ENCODE data around the gene DBF4B. TPM values are rescaled to one million over a fixed set of nuclear protein-coding genes. Genes with fewer than 3 reads are reported as not detected.
"Not testable (repeated sequence)": the region's sequence is repeated elsewhere in the genome, so short reads cannot be mapped to it uniquely, and the experiment has no call there.

Gene DBF4B
- total and polyA plus RNA-seq, 2 of the 13 experiments (the other 11 are each of a cell fraction or from before 2014, with no cell fraction given): 11.7 to 13.2 TPM

- TF ChIP-seq SOX6 (IDR thresholded peaks at IDR 0.05): no peak
- TF ChIP-seq SOX6 (CRISPR knock-in tag; IDR thresholded peaks at IDR 0.05): no peak
- TF ChIP-seq ZBTB49 (CRISPR knock-in tag; IDR thresholded peaks at IDR 0.05; ENCODE audit: borderline replicate concordance): no peak
Observed at GRCh38 chr17:44745301-44745700, 36.8 kb downstream of the DBF4B start (continued).

DNA sequence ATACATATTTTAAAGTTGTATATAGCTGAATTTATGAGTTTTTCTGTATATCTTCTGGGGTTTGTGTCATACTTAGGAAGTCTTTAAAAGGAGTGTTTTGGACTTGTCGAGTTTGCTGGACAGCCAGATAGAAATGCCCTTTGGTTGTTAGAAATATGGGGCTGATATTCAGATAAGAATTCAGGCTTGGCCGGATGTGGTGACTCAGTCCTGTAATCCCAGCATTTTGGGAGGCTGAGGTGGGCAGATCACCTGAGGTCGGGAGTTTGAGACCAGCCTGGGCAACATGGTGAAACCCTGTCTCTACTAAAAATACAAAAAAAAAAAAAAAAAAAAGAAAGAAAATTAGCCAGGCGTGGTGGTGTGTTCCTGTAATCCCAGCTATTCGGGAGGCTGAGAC is 37.3 kb downstream of the DBF4B start:
- CTCF ChIA-PET (ENCODE audit: low intra/inter-chr PET ratio, low total read pairs); in situ Hi-C loops (cut with HindIII; ENCODE audit: extremely low pct_ligation_motif_present, low pct_unique_long_range_greater_than_20kb); BruUV-seq (replicated peaks); H3K27me3 ChIP-seq (ENCODE audit: control insufficient read depth in 1 of 2, insufficient read depth in 2 of 2, low read length in 2 of 2); H3K27ac ChIP-seq (ENCODE audit: extremely low read length, insufficient read depth, low read length); H3K9ac ChIP-seq (ENCODE audit: insufficient read depth, low read depth, low read length); H3K9me3 ChIP-seq (ENCODE audit: low read length); H2AFZ ChIP-seq (ENCODE audit: low read length); H4K20me1 ChIP-seq (ENCODE audit: insufficient read depth, low read length); H3K4me2 ChIP-seq (ENCODE audit: low read depth, low read length); H3K4me1 ChIP-seq (ENCODE audit: insufficient read depth, low read length); FAIRE-seq; DNase-seq (ENCODE audit: low spot score); H3K79me2 ChIP-seq (ENCODE audit: insufficient read depth, low read length); ATAC-seq; intact Hi-C loops (cut with micrococcal nuclease; ENCODE audit: unreplicated experiment); H3K4me3 ChIP-seq (replicated peaks in 1 of 3; ENCODE audit: insufficient read depth in 1 of 3, low read depth in 2 of 3, low read length in 3 of 3): not testable (repeated sequence)
- peaks cover 15 to 35% of the 10 kb centered on the region in 2 experiments; a peak in 4 of 5 replicates for H3K36me3 ChIP-seq (replicated peaks in 1 of 2; ENCODE audit: control insufficient read depth in 1 of 2, insufficient read depth in 2 of 2, low read length in 2 of 2)
- 97% methylated on average over 5 of the region's 5 CpGs for WGBS (ENCODE audit: low lambda C conversion rate)
- POLR2A ChIA-PET: interaction anchor here (0.7 kb wide), 1 partner anchor 9 kb away, joined by 4 read pairs; no protein-coding TSS in a partner anchor

DNA sequence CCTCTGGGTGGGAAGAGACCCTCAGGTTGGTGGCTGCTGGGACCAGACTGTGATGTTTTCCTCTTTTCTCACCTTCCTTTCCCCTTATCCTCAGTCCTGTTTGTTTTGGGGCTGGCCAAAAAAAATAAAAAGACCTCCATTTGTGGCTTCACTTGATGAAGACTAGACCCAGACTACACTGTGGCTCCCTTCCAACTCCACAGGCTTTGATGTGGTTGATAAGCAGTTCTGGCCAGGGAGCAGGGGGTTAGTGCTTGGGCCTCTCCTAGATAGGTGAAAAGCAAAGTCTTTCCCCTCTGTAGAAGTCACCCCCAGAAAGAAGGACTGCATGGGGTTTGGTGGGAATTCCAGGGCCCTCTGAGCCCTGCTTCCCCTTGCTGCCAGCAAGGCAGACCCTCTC is 39.1 kb downstream of the DBF4B start:
- intact Hi-C loops (cut with micrococcal nuclease; ENCODE audit: unreplicated experiment): no loop called here
- FAIRE-seq: no peak
- TF ChIP-seq ZNF18 (CRISPR knock-in tag; IDR thresholded peaks at IDR 0.05; ENCODE audit: insufficient replicate concordance): no peak
- TF ChIP-seq STAT6 (CRISPR knock-in tag; IDR thresholded peaks at IDR 0.05; ENCODE audit: borderline replicate concordance): no peak
- no peak for TF ChIP-seq ZXDC (CRISPR knock-in tag; IDR thresholded peaks at IDR 0.05)

More for the DNA sequence above, 39.1 kb downstream of the DBF4B start:
- Histone ChIP-seq H4K20me1 (ENCODE audit: insufficient read depth, low read length) (no peaks in the 10 kb centered on the region), H3K27me3 (ENCODE audit: control insufficient read depth in 1 of 2, insufficient read depth in 2 of 2, low read length in 2 of 2) (no peaks in the 10 kb centered on the region), H3K4me3 (replicated peaks in 1 of 3; ENCODE audit: insufficient read depth in 1 of 3, low read depth in 2 of 3, low read length in 3 of 3) (no peak overlapping the region), H3K4me2 (ENCODE audit: low read depth, low read length) (no peak overlapping the region), H3K9me3 (ENCODE audit: low read length) (no peaks in the 10 kb centered on the region), H3K79me2 (ENCODE audit: insufficient read depth, low read length) (no peaks in the 10 kb centered on the region), H3K4me1 (ENCODE audit: insufficient read depth, low read length) (peaks cover under 1% of the 10 kb centered on the region), H3K36me3 (replicated peaks in 1 of 2; ENCODE audit: control insufficient read depth in 1 of 2, insufficient read depth in 2 of 2, low read length in 2 of 2) (peaks cover 11 to 27% of the 10 kb centered on the region in 2 experiments; a peak in 4 of 5 replicates), H2AFZ (ENCODE audit: low read length) (no peak overlapping the region), H3K27ac (ENCODE audit: extremely low read length, insufficient read depth, low read length) (no peak overlapping the region), H3K9ac (ENCODE audit: insufficient read depth, low read depth, low read length) (no peak overlapping the region)
- ChIA-PET CTCF (ENCODE audit: low intra/inter-chr PET ratio, low total read pairs) (no interaction called here), POLR2A (no interaction called here)
- in situ Hi-C loops (cut with HindIII; ENCODE audit: extremely low pct_ligation_motif_present, low pct_unique_long_range_greater_than_20kb): no loop called here
- DNase-seq (ENCODE audit: low spot score): no peak
- BruUV-seq (replicated peaks): no TSS peak
- no peak for ATAC-seq

Measured in HepG2 (cell line).